H9 (cell line): ENCODE data around the gene ZSCAN22. TPM values are rescaled to one million over a fixed set of nuclear protein-coding genes. Genes with fewer than 3 reads are reported as not detected.

ENCODE experiments used
- DNase-seq: peaks from one replicate; pipeline ENCODE4 v3.0.0-alpha.2; 2017
- H2AFZ ChIP-seq: one replicate; pipeline ENCODE4 v1.6.1; 2013; ENCODE audit warnings: mild to moderate bottlenecking, low read length, control low read depth, moderate library complexity
- H2AK5ac ChIP-seq: 2 replicates; pipeline ENCODE4 v1.6.1; 2013; ENCODE audit warnings: low read length, control low read depth, mixed read lengths; ENCODE audit not compliant: insufficient read length
- H2BK120ac ChIP-seq: one replicate; pipeline ENCODE4 v1.6.1; 2013; ENCODE audit warnings: low read depth, mild to moderate bottlenecking, low read length, control low read depth, inconsistent platforms; ENCODE audit not compliant: poor library complexity, severe bottlenecking
- H2BK12ac ChIP-seq: 2 replicates; pipeline ENCODE4 v1.6.1; 2013; ENCODE audit warnings: low read length, control low read depth, mixed read lengths, low read depth; ENCODE audit not compliant: insufficient read length
- H2BK15ac ChIP-seq: 2 replicates; pipeline ENCODE4 v1.6.1; 2013; ENCODE audit warnings: low read depth, low read length, control low read depth
- H2BK20ac ChIP-seq: one replicate; pipeline ENCODE4 v1.6.1; 2013; ENCODE audit warnings: low read depth, mild to moderate bottlenecking, low read length, control low read depth, inconsistent platforms; ENCODE audit not compliant: poor library complexity, severe bottlenecking
- H2BK5ac ChIP-seq: 2 replicates; pipeline ENCODE4 v1.6.1; 2013; ENCODE audit warnings: low read length, control low read depth, mixed read lengths; ENCODE audit not compliant: insufficient read length
- H3K14ac ChIP-seq: 2 replicates; pipeline ENCODE4 v1.6.1; 2013; ENCODE audit warnings: low read length, control low read depth; ENCODE audit not compliant: insufficient read depth
- H3K18ac ChIP-seq: 2 replicates; pipeline ENCODE4 v1.6.1; 2013; ENCODE audit warnings: low read depth, mild to moderate bottlenecking, mixed read lengths, low read length, control low read depth; ENCODE audit not compliant: insufficient read length
- H3K23ac ChIP-seq: 2 replicates; pipeline ENCODE4 v1.6.1; 2013; ENCODE audit warnings: low read length, control low read depth, mixed read lengths, low read depth; ENCODE audit not compliant: insufficient read length
- H3K23me2 ChIP-seq: 2 replicates; pipeline ENCODE4 v1.6.1; 2013; ENCODE audit warnings: low read depth, mild to moderate bottlenecking, mixed read lengths, low read length, control low read depth; ENCODE audit not compliant: insufficient read length, poor library complexity, severe bottlenecking
- H3K27ac ChIP-seq: 2 replicates; pipeline ENCODE4 v1.5.1; 2013; ENCODE audit warnings: low read length, control low read depth, mixed read lengths, low read depth; ENCODE audit not compliant: insufficient read length
- H3K27me3 ChIP-seq: 2 replicates; pipeline ENCODE4 v1.6.1; 2013; ENCODE audit warnings: low read length, control low read depth, inconsistent platforms; ENCODE audit not compliant: insufficient read depth
- H3K4ac ChIP-seq: 2 replicates; pipeline ENCODE4 v1.6.1; 2013; ENCODE audit warnings: low read depth, mild to moderate bottlenecking, control low read depth, inconsistent platforms, low read length, moderate library complexity
- H3K4me1 ChIP-seq: 2 replicates; pipeline ENCODE4 v1.6.1; 2013; ENCODE audit warnings: low read length, control low read depth, inconsistent platforms; ENCODE audit not compliant: insufficient read depth
- H3K4me2 ChIP-seq: 2 replicates; pipeline ENCODE4 v1.6.1; 2013; ENCODE audit warnings: low read length, control low read depth, mixed read lengths; ENCODE audit not compliant: insufficient read length, insufficient read depth
- H3K56ac ChIP-seq: 2 replicates; pipeline ENCODE4 v1.6.1; 2013; ENCODE audit warnings: low read depth, mild to moderate bottlenecking, mixed read lengths, low read length, control low read depth; ENCODE audit not compliant: insufficient read length
- H3K79me1 ChIP-seq: 2 replicates; pipeline ENCODE4 v1.6.1; 2013; ENCODE audit warnings: low read depth, mild to moderate bottlenecking, moderate library complexity, low read length, control low read depth, inconsistent platforms; ENCODE audit not compliant: insufficient read depth, poor library complexity, severe bottlenecking
- H3K79me2 ChIP-seq: 2 replicates; pipeline ENCODE4 v1.6.1; 2013; ENCODE audit warnings: low read length, control low read depth, inconsistent platforms; ENCODE audit not compliant: insufficient read depth
- H3K9ac ChIP-seq: 2 replicates; pipeline ENCODE4 v1.6.1; 2013; ENCODE audit warnings: low read length, control low read depth, mixed read lengths; ENCODE audit not compliant: insufficient read length; ENCODE audit errors: extremely low read depth
- H3K9me3 ChIP-seq: one replicate; pipeline ENCODE4 v1.6.1; 2013; ENCODE audit warnings: low read depth, low read length, inconsistent platforms; ENCODE audit not compliant: control insufficient read depth
- H3T11ph ChIP-seq: one replicate; pipeline ENCODE4 v1.6.1; 2013; ENCODE audit warnings: mild to moderate bottlenecking, low read length, control low read depth, inconsistent platforms
- H4K20me1 ChIP-seq: one replicate; pipeline ENCODE4 v1.6.1; 2013; ENCODE audit not compliant: control insufficient read depth, insufficient read length, insufficient read depth
- H4K5ac ChIP-seq: 2 replicates; pipeline ENCODE4 v1.6.1; 2013; ENCODE audit warnings: low read depth, mild to moderate bottlenecking, mixed read lengths, low read length, control low read depth; ENCODE audit not compliant: insufficient read length
- H4K8ac ChIP-seq: replicated peaks from 2 replicates; pipeline ENCODE4 v1.6.1; 2013; ENCODE audit warnings: low read length, control low read depth, mixed read lengths, low read depth; ENCODE audit not compliant: insufficient read length
- H4K91ac ChIP-seq: 2 replicates; pipeline ENCODE4 v1.6.1; 2013; ENCODE audit warnings: low read depth, mild to moderate bottlenecking, moderate library complexity, mixed read lengths, low read length, control low read depth; ENCODE audit not compliant: insufficient read length
- H3K27ac Mint-ChIP-seq, 3 experiments: 2 replicates in 2 of 3; 3 replicates in 1 of 3; pipeline ENCODE4 v1.8.0; 2020 to 2021; ENCODE audit warnings: mixed read lengths in 3 of 3, mild to moderate bottlenecking in 1 of 3, moderate library complexity in 1 of 3
- H3K27me3 Mint-ChIP-seq: 2 replicates; pipeline ENCODE4 v1.8.0; 2021; ENCODE audit warnings: low read depth, mild to moderate bottlenecking, moderate library complexity, mixed read lengths
- H3K36me3 Mint-ChIP-seq, 3 experiments: 2 replicates in 2 of 3; 3 replicates in 1 of 3; pipeline ENCODE4 v1.8.0; 2020 to 2021; ENCODE audit warnings: low read depth in 3 of 3, mixed read lengths in 3 of 3; ENCODE audit not compliant: insufficient read depth in 1 of 3
- H3K4me1 Mint-ChIP-seq, 2 experiments: 2 replicates each; pipeline ENCODE4 v1.8.0; 2020; ENCODE audit warnings: mixed read lengths in 2 of 2
- H3K4me3 Mint-ChIP-seq, 2 experiments: 2 replicates in 1 of 2; 3 replicates in 1 of 2; pipeline ENCODE4 v1.8.0; 2020 to 2021; ENCODE audit warnings: mild to moderate bottlenecking in 2 of 2, mixed read lengths in 2 of 2, moderate library complexity in 1 of 2
- H3K9me3 Mint-ChIP-seq, 2 experiments: 2 replicates in 1 of 2; 3 replicates in 1 of 2; pipeline ENCODE4 v1.8.0; 2020; ENCODE audit warnings: mild to moderate bottlenecking in 2 of 2, mixed read lengths in 2 of 2, moderate library complexity in 1 of 2
- WGBS: extraction: QIAGEN DNeasy Blood & Tissue Kit; methylation state at CpG from one replicate; pipeline ENCODE4 v1.1.7; 2013; ENCODE audit warnings: missing lambda C conversion rate, low lambda C conversion rate, mixed read lengths; ENCODE audit not compliant: insufficient read length; ENCODE audit errors: extremely low coverage; 5-methylcytosine and 5-hydroxymethylcytosine counted together
- total RNA-seq: library from RNA; stranded (reverse); gene quantifications from 2 replicates; pipeline ENCODE4 v1.2.1, GENCODE V29; 2021
- TF ChIP-seq, protein P1 (sequence below): fragments of 200-600 bp; sonication (generic); conservative IDR thresholded peaks from 3 replicates; pipeline ENCODE4 v1.8.0; 2021; ENCODE audit warnings: antibody characterized with exemption, mild to moderate bottlenecking

Gene ZSCAN22
- total RNA-seq, 1 experiment from 2014 or later: 4.8 TPM

DNA sequence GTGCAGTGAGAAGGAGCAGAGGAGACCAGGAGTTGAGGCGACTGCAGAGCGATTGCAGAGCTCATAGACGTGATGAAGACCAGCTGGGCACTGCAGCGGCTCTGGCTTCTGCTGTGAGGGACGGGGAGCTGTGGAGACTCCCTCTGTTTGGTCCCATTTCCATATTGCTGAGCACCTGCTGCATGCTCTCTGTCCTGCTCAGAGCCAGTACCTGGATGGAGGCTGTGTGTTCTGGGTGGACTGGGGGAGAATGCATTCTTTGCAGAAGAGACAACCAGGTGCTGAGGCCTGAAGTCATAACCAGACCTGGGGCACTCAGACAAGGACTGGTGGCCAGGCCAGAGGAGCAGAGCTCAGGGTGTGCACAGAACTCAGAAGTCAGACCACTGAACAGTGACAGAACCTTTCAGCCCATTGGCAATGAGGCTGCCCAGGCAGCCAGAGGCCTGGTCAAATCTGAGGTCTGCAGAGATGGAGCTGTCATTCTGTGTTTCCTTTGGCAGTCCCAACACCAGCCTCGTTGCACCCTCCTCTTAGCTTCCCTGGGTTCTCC lies 27.8 kb downstream of the ZSCAN22 start:
- no peak overlapping the region for H2AK5ac ChIP-seq
- H3K18ac ChIP-seq: no peak overlapping the region
- no peak overlapping the region for H3K56ac ChIP-seq
- H4K20me1 ChIP-seq: no peaks in the 10 kb centered on the region
- no peaks in the 10 kb centered on the region for H3K79me2 ChIP-seq
- H2AFZ ChIP-seq: no peak overlapping the region
- no peaks in the 10 kb centered on the region for H3K27me3 Mint-ChIP-seq
- no peak overlapping the region for H2BK15ac ChIP-seq
- no peak for DNase-seq
- H2BK20ac ChIP-seq: no peak overlapping the region
- H3K27me3 ChIP-seq: no peaks in the 10 kb centered on the region
- H2BK120ac ChIP-seq: no peak overlapping the region
- H3K23me2 ChIP-seq: peaks cover 2% of the 10 kb centered on the region
- H2BK12ac ChIP-seq: no peak overlapping the region
- peaks cover 0 to 2% of the 10 kb centered on the region in 2 experiments; a peak in 2 of 4 replicates for H3K4me1 Mint-ChIP-seq
- H3K9me3 Mint-ChIP-seq: no peaks in the 10 kb centered on the region
- H3K4ac ChIP-seq: no peak overlapping the region
- no peak overlapping the region for H3T11ph ChIP-seq
- H2BK5ac ChIP-seq: no peak overlapping the region
- H3K9me3 ChIP-seq: no peaks in the 10 kb centered on the region
- no peak overlapping the region for H3K4me3 Mint-ChIP-seq
- H4K8ac ChIP-seq: no peak overlapping the region
- H3K9ac ChIP-seq: no peak overlapping the region
- peaks cover 0 to 4% (median 2%) of the 10 kb centered on the region in 3 experiments; a peak in 3 of 7 replicates for H3K36me3 Mint-ChIP-seq
- WGBS: no CpG with 5 or more reads among the region's 6 CpGs
- H3K27ac Mint-ChIP-seq: no peak overlapping the region
- H3K27ac ChIP-seq: no peak overlapping the region
- no peak overlapping the region for H3K23ac ChIP-seq
- no peak overlapping the region for H4K91ac ChIP-seq
- H3K79me1 ChIP-seq: no peaks in the 10 kb centered on the region
- no peak overlapping the region for H3K14ac ChIP-seq
- H4K5ac ChIP-seq: no peak overlapping the region
- no peak overlapping the region for H3K4me2 ChIP-seq
- TF ChIP-seq, protein P1, sequence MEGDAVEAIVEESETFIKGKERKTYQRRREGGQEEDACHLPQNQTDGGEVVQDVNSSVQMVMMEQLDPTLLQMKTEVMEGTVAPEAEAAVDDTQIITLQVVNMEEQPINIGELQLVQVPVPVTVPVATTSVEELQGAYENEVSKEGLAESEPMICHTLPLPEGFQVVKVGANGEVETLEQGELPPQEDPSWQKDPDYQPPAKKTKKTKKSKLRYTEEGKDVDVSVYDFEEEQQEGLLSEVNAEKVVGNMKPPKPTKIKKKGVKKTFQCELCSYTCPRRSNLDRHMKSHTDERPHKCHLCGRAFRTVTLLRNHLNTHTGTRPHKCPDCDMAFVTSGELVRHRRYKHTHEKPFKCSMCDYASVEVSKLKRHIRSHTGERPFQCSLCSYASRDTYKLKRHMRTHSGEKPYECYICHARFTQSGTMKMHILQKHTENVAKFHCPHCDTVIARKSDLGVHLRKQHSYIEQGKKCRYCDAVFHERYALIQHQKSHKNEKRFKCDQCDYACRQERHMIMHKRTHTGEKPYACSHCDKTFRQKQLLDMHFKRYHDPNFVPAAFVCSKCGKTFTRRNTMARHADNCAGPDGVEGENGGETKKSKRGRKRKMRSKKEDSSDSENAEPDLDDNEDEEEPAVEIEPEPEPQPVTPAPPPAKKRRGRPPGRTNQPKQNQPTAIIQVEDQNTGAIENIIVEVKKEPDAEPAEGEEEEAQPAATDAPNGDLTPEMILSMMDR: no peak
- H3K4me1 ChIP-seq: no peaks in the 10 kb centered on the region
